Panc1 (cell line): ENCODE data around the gene LINC01488. TPM values are rescaled to one million over a fixed set of nuclear protein-coding genes. Genes with fewer than 3 reads are reported as not detected.

Source experiments
- total RNA-seq: library from RNA; stranded (reverse); gene quantifications from one replicate; pipeline ENCODE4 v1.2.1, GENCODE V29; 2021; ENCODE audit not compliant: unreplicated experiment

The LINC01488 gene
- total RNA-seq, 1 experiment from 2014 or later, result not detected

Other genes with a start within 250 kb of the LINC01488 start
- gene MYEOV, start 187.5 kb upstream of the LINC01488 start, total RNA-seq, result 69.8 TPM
- gene CCND1, start 159.5 kb downstream of the LINC01488 start, total RNA-seq, result 259 TPM
- gene LTO1, start 193.7 kb downstream of the LINC01488 start, total RNA-seq, result 28.7 TPM
- gene FGF19, start 222.4 kb downstream of the LINC01488 start, total RNA-seq, result not detected